ENCODE measurements around the gene RIMKLA.

DNA sequence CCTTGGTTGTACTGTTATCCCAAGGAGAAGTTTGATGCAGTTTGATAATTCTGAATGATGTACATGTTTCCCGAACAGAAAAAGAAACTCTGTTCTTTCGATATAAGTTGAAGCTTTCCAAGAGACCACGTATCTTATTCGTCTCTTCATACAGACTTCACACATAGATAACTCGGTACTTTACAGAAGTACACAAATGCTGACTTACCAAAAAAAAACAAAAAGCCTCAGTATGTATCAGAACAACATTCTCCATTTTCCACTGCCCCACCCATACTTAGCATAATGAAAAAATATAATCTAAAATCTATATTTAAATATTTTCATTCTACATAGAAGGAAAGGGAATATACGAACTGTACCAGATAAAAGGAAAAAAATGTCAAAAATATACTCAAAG is 47.7 kb upstream of the RIMKLA start:
- TF ChIP-seq, protein P1, sequence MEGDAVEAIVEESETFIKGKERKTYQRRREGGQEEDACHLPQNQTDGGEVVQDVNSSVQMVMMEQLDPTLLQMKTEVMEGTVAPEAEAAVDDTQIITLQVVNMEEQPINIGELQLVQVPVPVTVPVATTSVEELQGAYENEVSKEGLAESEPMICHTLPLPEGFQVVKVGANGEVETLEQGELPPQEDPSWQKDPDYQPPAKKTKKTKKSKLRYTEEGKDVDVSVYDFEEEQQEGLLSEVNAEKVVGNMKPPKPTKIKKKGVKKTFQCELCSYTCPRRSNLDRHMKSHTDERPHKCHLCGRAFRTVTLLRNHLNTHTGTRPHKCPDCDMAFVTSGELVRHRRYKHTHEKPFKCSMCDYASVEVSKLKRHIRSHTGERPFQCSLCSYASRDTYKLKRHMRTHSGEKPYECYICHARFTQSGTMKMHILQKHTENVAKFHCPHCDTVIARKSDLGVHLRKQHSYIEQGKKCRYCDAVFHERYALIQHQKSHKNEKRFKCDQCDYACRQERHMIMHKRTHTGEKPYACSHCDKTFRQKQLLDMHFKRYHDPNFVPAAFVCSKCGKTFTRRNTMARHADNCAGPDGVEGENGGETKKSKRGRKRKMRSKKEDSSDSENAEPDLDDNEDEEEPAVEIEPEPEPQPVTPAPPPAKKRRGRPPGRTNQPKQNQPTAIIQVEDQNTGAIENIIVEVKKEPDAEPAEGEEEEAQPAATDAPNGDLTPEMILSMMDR (IDR thresholded peaks at IDR 0.05): no peak
- TF ChIP-seq EP300 (IDR thresholded peaks at IDR 0.05; ENCODE audit: low read depth): no peak
- TF ChIP-seq POLR2A (IDR thresholded peaks at IDR 0.05): no peak
